HEK293 (cell line): ENCODE data around the gene CBX2.
A peak's percentile ranks its signal among the peaks of the same experiment; 100 is the strongest.

Source experiments
- BCL11A ChIP-seq: fragments of 450-650 bp; formaldehyde crosslinking; IDR thresholded peaks from 2 replicates; pipeline ENCODE4 v1.5.1; 2016; ENCODE audit warnings: low read depth, missing biosample characterization, missing genetic modification characterization
- BCL6B ChIP-seq: fragments of 450-650 bp; formaldehyde crosslinking; IDR thresholded peaks from 2 replicates; pipeline ENCODE4 v1.5.1; 2017; ENCODE audit warnings: missing biosample characterization, missing genetic modification characterization
- EGR2 ChIP-seq: fragments of 450-650 bp; formaldehyde crosslinking; IDR thresholded peaks from 2 replicates; pipeline ENCODE4 v1.5.1; 2016; ENCODE audit warnings: low read depth, missing biosample characterization, missing genetic modification characterization
- GLI4 ChIP-seq: fragments of 450-650 bp; formaldehyde crosslinking; IDR thresholded peaks from 2 replicates; pipeline ENCODE4 v1.5.1; 2016; ENCODE audit warnings: missing biosample characterization, missing genetic modification characterization
- HOXC10 ChIP-seq: sonication (generic); formaldehyde crosslinking; IDR thresholded peaks from 2 replicates; pipeline ENCODE4 v1.8.1; 2023; ENCODE audit warnings: mild to moderate bottlenecking, missing genetic modification reagents
- KLF16 ChIP-seq: fragments of 450-650 bp; formaldehyde crosslinking; IDR thresholded peaks from 2 replicates; pipeline ENCODE4 v1.5.1; 2017; ENCODE audit warnings: missing biosample characterization, missing genetic modification characterization
- OVOL3 ChIP-seq: fragments of 450-650 bp; formaldehyde crosslinking; IDR thresholded peaks from 2 replicates; pipeline ENCODE4 v1.5.1; 2016; ENCODE audit warnings: missing biosample characterization, missing genetic modification characterization
- SP2 ChIP-seq: fragments of 450-650 bp; formaldehyde crosslinking; IDR thresholded peaks from 2 replicates; pipeline ENCODE4 v1.5.1; 2016; ENCODE audit warnings: missing biosample characterization, missing genetic modification characterization
- ZBTB21 ChIP-seq: fragments of 450-650 bp; formaldehyde crosslinking; IDR thresholded peaks from 2 replicates; pipeline ENCODE4 v1.5.1; 2017; ENCODE audit warnings: missing biosample characterization, missing genetic modification characterization
- ZBTB7A ChIP-seq: fragments of 450-650 bp; formaldehyde crosslinking; IDR thresholded peaks from 2 replicates; pipeline ENCODE4 v1.5.1; 2016; ENCODE audit warnings: low read depth, missing biosample characterization, missing genetic modification characterization
- ZFP3 ChIP-seq: fragments of 450-650 bp; formaldehyde crosslinking; IDR thresholded peaks from 2 replicates; pipeline ENCODE4 v1.5.1; 2016; ENCODE audit warnings: low read depth, missing biosample characterization, missing genetic modification characterization
- ZNF211 ChIP-seq: fragments of 450-650 bp; formaldehyde crosslinking; IDR thresholded peaks from 2 replicates; pipeline ENCODE4 v1.5.1; 2016; ENCODE audit warnings: low read depth, missing biosample characterization, missing genetic modification characterization
- ZNF26 ChIP-seq: fragments of 450-650 bp; formaldehyde crosslinking; IDR thresholded peaks from 2 replicates; pipeline ENCODE4 v1.5.1; 2016; ENCODE audit warnings: missing biosample characterization, missing genetic modification characterization
- ZNF341 ChIP-seq: fragments of 450-650 bp; formaldehyde crosslinking; IDR thresholded peaks from 2 replicates; pipeline ENCODE4; 2016; ENCODE audit warnings: low read depth, missing biosample characterization, missing genetic modification characterization
- ZNF394 ChIP-seq: fragments of 450-650 bp; formaldehyde crosslinking; IDR thresholded peaks from 2 replicates; pipeline ENCODE4 v1.5.1; 2016; ENCODE audit warnings: missing biosample characterization, missing genetic modification characterization, mild to moderate bottlenecking, moderate library complexity, borderline replicate concordance
- ZNF404 ChIP-seq: fragments of 450-650 bp; formaldehyde crosslinking; IDR thresholded peaks from 2 replicates; pipeline ENCODE4 v1.5.1; 2017; ENCODE audit warnings: missing biosample characterization, missing genetic modification characterization
- ZNF488 ChIP-seq: fragments of 450-650 bp; formaldehyde crosslinking; IDR thresholded peaks from 2 replicates; pipeline ENCODE4 v1.5.1; 2016; ENCODE audit warnings: missing biosample characterization, missing genetic modification characterization
- ZNF585B ChIP-seq: fragments of 450-650 bp; formaldehyde crosslinking; IDR thresholded peaks from 2 replicates; pipeline ENCODE4 v1.5.1; 2016; ENCODE audit warnings: missing biosample characterization, missing genetic modification characterization
- ZNF610 ChIP-seq: fragments of 450-650 bp; formaldehyde crosslinking; IDR thresholded peaks from 2 replicates; pipeline ENCODE4 v1.5.1; 2016; ENCODE audit warnings: missing biosample characterization, missing genetic modification characterization, borderline replicate concordance
- ZNF660 ChIP-seq: fragments of 450-650 bp; IDR thresholded peaks from 2 replicates; pipeline ENCODE4 v1.5.1; 2018; ENCODE audit warnings: missing biosample characterization, mild to moderate bottlenecking, missing genetic modification characterization
- ZNF76 ChIP-seq: fragments of 450-650 bp; formaldehyde crosslinking; IDR thresholded peaks from 2 replicates; pipeline ENCODE4; 2016; ENCODE audit warnings: low read depth, missing biosample characterization, missing genetic modification characterization, borderline replicate concordance
- ZNF768 ChIP-seq: fragments of 450-650 bp; formaldehyde crosslinking; IDR thresholded peaks from 2 replicates; pipeline ENCODE4 v1.5.1; 2018; ENCODE audit warnings: missing biosample characterization, mild to moderate bottlenecking, missing genetic modification characterization
- ZSCAN5A ChIP-seq: fragments of 450-650 bp; formaldehyde crosslinking; IDR thresholded peaks from 2 replicates; pipeline ENCODE4 v1.5.1; 2016; ENCODE audit warnings: missing biosample characterization, missing genetic modification characterization
- TF ChIP-seq, protein P1 (sequence below): fragments of 450-650 bp; formaldehyde crosslinking; IDR thresholded peaks from 2 replicates; pipeline ENCODE4 v1.5.1; 2016; ENCODE audit warnings: missing biosample characterization, missing genetic modification characterization, low read depth
- TF ChIP-seq, protein P2 (sequence below): fragments of 450-650 bp; formaldehyde crosslinking; IDR thresholded peaks from 2 replicates; pipeline ENCODE4 v1.5.1; 2016; ENCODE audit warnings: missing biosample characterization, missing genetic modification characterization
- TF ChIP-seq, protein P3 (sequence below): fragments of 450-650 bp; formaldehyde crosslinking; IDR thresholded peaks from 2 replicates; pipeline ENCODE4 v1.5.1; 2016; ENCODE audit warnings: missing biosample characterization, missing genetic modification characterization
- TF ChIP-seq, protein P4 (sequence below): fragments of 450-650 bp; formaldehyde crosslinking; IDR thresholded peaks from 2 replicates; pipeline ENCODE4 v1.5.1; 2017; ENCODE audit warnings: missing biosample characterization, missing genetic modification characterization

Gene CBX2

DNA sequence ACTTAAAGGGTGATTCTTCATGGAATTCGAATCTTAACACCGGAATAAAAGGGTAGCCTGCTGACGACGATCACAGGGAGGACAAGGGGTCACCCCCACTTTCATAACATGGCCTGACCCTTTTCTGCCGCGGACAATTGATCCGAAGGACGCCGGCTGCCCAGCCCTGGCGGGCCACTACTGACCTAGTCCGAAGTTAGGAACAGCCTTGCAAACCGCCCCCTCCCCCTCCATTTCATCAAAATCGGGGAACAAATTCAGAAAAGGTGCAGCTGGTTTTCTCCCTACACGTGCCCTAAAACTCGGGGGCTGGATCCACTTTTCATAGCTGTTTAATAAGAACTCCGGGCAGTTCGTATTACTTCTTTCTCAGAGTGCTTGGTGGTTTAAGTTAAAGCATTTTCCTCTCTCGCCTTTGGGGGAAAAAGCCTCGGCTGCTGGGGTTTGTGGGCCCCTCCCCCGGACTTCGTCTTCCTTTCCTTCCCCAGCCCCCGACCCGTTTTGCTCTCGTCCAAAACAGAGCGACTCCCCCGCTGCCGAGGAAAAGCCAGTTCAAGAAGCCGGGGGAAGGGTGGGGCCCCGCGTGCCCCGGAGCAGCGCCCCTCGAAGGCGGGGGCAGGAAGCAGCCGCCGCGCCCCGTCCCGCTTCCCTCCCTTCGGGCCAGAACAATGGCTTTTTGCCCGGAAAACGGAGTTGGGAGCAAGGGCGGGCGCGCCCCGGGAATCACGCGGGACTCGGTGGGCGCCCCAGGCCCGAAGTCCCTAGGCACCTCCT lies 641 bp upstream of the CBX2 start (continued):
- TF ChIP-seq, protein P1, sequence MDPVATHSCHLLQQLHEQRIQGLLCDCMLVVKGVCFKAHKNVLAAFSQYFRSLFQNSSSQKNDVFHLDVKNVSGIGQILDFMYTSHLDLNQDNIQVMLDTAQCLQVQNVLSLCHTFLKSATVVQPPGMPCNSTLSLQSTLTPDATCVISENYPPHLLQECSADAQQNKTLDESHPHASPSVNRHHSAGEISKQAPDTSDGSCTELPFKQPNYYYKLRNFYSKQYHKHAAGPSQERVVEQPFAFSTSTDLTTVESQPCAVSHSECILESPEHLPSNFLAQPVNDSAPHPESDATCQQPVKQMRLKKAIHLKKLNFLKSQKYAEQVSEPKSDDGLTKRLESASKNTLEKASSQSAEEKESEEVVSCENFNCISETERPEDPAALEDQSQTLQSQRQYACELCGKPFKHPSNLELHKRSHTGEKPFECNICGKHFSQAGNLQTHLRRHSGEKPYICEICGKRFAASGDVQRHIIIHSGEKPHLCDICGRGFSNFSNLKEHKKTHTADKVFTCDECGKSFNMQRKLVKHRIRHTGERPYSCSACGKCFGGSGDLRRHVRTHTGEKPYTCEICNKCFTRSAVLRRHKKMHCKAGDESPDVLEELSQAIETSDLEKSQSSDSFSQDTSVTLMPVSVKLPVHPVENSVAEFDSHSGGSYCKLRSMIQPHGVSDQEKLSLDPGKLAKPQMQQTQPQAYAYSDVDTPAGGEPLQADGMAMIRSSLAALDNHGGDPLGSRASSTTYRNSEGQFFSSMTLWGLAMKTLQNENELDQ (tag by site-specific recombination): no peak
- no peak for TF ChIP-seq HOXC10 (CRISPR knock-in tag)
- no peak for TF ChIP-seq ZFP3 (tag by site-specific recombination)
- no peak for TF ChIP-seq OVOL3 (tag by site-specific recombination)
- TF ChIP-seq SP2 (tag by site-specific recombination): peak; percentile 74
- TF ChIP-seq ZNF341 (tag by site-specific recombination): peak; percentile 78
- TF ChIP-seq, protein P2, sequence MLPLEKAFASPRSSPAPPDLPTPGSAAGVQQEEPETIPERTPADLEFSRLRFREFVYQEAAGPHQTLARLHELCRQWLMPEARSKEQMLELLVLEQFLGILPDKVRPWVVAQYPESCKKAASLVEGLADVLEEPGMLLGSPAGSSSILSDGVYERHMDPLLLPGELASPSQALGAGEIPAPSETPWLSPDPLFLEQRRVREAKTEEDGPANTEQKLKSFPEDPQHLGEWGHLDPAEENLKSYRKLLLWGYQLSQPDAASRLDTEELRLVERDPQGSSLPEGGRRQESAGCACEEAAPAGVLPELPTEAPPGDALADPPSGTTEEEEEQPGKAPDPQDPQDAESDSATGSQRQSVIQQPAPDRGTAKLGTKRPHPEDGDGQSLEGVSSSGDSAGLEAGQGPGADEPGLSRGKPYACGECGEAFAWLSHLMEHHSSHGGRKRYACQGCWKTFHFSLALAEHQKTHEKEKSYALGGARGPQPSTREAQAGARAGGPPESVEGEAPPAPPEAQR (tag by site-specific recombination): no peak
- TF ChIP-seq, protein P3, sequence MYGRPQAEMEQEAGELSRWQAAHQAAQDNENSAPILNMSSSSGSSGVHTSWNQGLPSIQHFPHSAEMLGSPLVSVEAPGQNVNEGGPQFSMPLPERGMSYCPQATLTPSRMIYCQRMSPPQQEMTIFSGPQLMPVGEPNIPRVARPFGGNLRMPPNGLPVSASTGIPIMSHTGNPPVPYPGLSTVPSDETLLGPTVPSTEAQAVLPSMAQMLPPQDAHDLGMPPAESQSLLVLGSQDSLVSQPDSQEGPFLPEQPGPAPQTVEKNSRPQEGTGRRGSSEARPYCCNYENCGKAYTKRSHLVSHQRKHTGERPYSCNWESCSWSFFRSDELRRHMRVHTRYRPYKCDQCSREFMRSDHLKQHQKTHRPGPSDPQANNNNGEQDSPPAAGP (tag by site-specific recombination): peak; percentile 68
- no peak for TF ChIP-seq BCL11A (tag by site-specific recombination)
- no peak for TF ChIP-seq ZNF488 (tag by site-specific recombination)
- TF ChIP-seq ZSCAN5A (tag by site-specific recombination): no peak
- no peak for TF ChIP-seq ZBTB7A (tag by site-specific recombination)
- TF ChIP-seq ZNF404 (tag by site-specific recombination): no peak
- peak; percentile 35; the same call in 1 of the 2 replicates for TF ChIP-seq ZNF76 (tag by site-specific recombination)
- peak; percentile 65 for TF ChIP-seq EGR2 (tag by site-specific recombination)
- TF ChIP-seq GLI4 (tag by site-specific recombination): no peak
- TF ChIP-seq ZNF660: peak; percentile 75; the same call in 1 of the 2 replicates
- 0 out of 2 replicates have a peak, but pooled peaks have one; percentile 33 for TF ChIP-seq ZBTB21 (tag by site-specific recombination)
- peak; percentile 85 for TF ChIP-seq KLF16
- no peak for TF ChIP-seq ZNF610 (tag by site-specific recombination)
- TF ChIP-seq ZNF211 (tag by site-specific recombination): no peak
- no peak for TF ChIP-seq ZNF768 (tag by site-specific recombination)
- TF ChIP-seq ZNF394 (tag by site-specific recombination): peak; percentile 26; the same call in 1 of the 2 replicates
- TF ChIP-seq, protein P4, sequence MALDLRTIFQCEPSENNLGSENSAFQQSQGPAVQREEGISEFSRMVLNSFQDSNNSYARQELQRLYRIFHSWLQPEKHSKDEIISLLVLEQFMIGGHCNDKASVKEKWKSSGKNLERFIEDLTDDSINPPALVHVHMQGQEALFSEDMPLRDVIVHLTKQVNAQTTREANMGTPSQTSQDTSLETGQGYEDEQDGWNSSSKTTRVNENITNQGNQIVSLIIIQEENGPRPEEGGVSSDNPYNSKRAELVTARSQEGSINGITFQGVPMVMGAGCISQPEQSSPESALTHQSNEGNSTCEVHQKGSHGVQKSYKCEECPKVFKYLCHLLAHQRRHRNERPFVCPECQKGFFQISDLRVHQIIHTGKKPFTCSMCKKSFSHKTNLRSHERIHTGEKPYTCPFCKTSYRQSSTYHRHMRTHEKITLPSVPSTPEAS (tag by site-specific recombination): no peak
- TF ChIP-seq ZNF585B (tag by site-specific recombination): no peak
- no peak for TF ChIP-seq BCL6B (tag by site-specific recombination)
- TF ChIP-seq ZNF26 (tag by site-specific recombination): no peak
